ENCODE data around the gene PDE3A. TPM values are rescaled to one million over a fixed set of nuclear protein-coding genes. Genes with fewer than 3 reads are reported as not detected.

The PDE3A gene
- total and polyA plus RNA-seq, 4 donors = 1.5 to 15.8 (median 3.4) TPM

DNA sequence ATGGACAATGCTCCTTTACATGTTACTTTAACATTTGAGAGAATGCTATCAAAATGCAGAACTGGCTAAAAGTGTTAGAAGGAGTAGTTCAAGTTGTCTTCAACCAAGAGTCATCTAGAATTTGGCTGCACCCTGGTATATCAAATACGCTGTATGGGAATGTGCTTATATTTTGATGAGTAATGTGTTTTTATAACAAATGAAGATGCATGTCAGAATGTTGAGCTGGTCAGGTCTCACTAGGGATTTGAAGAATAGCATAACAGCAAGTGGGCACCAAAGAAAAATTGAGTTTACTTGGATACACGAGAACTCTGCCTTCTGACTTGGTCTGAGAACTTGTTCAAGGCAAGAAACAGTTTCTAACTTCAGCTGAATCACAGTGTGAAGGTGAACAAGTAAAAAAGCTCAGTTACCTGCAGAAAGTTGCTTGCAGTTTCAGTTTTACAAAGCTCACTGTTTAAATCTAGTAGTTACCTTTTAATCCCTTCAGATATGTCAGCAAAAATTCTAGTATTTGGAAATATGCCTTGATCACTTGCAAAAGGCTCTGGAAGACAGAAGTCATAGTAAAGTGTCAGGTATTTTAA, 82.3 kb downstream of the PDE3A start:
- no peaks in the 10 kb centered on the region for H3K36me3 ChIP-seq (ENCODE audit: control insufficient read depth in 4 of 4, insufficient read depth in 4 of 4, low read length in 4 of 4)
- DNase-seq = no peak
- H3K27ac ChIP-seq (ENCODE audit: low read depth in 1 of 2, low read length in 1 of 2) = peak overlapping the region in 1 of 2 donors; percentile 38
- H3K27me3 ChIP-seq (ENCODE audit: control insufficient read depth in 3 of 3, insufficient read depth in 3 of 3, low read length in 2 of 3) = no peaks in the 10 kb centered on the region
- H3K9me3 ChIP-seq (ENCODE audit: control insufficient read depth in 4 of 4, insufficient read depth in 3 of 4, low read length in 3 of 4) = no peaks in the 10 kb centered on the region
- peaks cover 0 to 25% (median 5%) of the 10 kb centered on the region in 5 donors for H3K4me1 ChIP-seq (ENCODE audit: control insufficient read depth in 5 of 5, insufficient read depth in 5 of 5, low read length in 5 of 5)
- ATAC-seq (ENCODE audit: insufficient read depth, low FRiP score) = no peak
- no peak overlapping the region for H3K9ac ChIP-seq (ENCODE audit: insufficient read depth in 1 of 2, low read length in 2 of 2)
- 79 to 97% methylated on average over 2 of the region's 2 CpGs for WGBS, 2 donors
- TF ChIP-seq, protein P1, sequence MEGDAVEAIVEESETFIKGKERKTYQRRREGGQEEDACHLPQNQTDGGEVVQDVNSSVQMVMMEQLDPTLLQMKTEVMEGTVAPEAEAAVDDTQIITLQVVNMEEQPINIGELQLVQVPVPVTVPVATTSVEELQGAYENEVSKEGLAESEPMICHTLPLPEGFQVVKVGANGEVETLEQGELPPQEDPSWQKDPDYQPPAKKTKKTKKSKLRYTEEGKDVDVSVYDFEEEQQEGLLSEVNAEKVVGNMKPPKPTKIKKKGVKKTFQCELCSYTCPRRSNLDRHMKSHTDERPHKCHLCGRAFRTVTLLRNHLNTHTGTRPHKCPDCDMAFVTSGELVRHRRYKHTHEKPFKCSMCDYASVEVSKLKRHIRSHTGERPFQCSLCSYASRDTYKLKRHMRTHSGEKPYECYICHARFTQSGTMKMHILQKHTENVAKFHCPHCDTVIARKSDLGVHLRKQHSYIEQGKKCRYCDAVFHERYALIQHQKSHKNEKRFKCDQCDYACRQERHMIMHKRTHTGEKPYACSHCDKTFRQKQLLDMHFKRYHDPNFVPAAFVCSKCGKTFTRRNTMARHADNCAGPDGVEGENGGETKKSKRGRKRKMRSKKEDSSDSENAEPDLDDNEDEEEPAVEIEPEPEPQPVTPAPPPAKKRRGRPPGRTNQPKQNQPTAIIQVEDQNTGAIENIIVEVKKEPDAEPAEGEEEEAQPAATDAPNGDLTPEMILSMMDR (IDR thresholded peaks at IDR 0.05; ENCODE audit: control extremely low read depth, extremely low read depth) = no peak
- H3K4me3 ChIP-seq = no peak overlapping the region

DNA sequence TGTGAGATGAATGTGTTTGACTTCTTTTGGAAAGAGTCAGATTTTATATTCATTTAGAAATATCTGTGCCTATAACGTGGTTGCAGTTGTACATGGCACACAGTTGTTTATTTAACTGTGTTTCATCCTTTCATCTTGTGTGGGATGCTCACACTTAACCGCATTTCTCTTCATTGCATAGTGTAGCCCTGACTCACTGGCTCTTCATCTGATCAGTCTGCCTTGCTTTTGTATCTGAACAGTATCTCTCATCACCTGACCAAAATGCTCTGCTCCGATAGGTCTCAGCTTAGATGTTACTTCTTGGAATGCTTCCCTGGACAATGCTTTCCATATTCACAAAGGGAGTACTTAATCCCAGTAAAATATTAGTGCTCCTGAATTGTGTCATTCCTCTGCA, 83.4 kb downstream of the PDE3A start:
- no peaks in the 10 kb centered on the region for H3K27me3 ChIP-seq (ENCODE audit: control insufficient read depth in 3 of 3, insufficient read depth in 3 of 3, low read length in 2 of 3)
- 87 to 88% methylated on average over 3 of the region's 3 CpGs for WGBS, 2 donors
- no peak for DNase-seq
- H3K9ac ChIP-seq (ENCODE audit: insufficient read depth in 1 of 2, low read length in 2 of 2) = no peak overlapping the region
- ATAC-seq (ENCODE audit: insufficient read depth, low FRiP score) = no peak
- peaks cover 0 to 25% (median 8%) of the 10 kb centered on the region in 5 donors for H3K4me1 ChIP-seq (ENCODE audit: control insufficient read depth in 5 of 5, insufficient read depth in 5 of 5, low read length in 5 of 5)
- H3K36me3 ChIP-seq (ENCODE audit: control insufficient read depth in 4 of 4, insufficient read depth in 4 of 4, low read length in 4 of 4) = no peaks in the 10 kb centered on the region
- H3K27ac ChIP-seq (ENCODE audit: low read depth in 1 of 2, low read length in 1 of 2) = no peak overlapping the region
- H3K4me3 ChIP-seq = no peak overlapping the region
- H3K9me3 ChIP-seq (ENCODE audit: control insufficient read depth in 4 of 4, insufficient read depth in 3 of 4, low read length in 3 of 4) = no peaks in the 10 kb centered on the region
- TF ChIP-seq, protein P1 (IDR thresholded peaks at IDR 0.05; ENCODE audit: control extremely low read depth, extremely low read depth) = no peak

DNA sequence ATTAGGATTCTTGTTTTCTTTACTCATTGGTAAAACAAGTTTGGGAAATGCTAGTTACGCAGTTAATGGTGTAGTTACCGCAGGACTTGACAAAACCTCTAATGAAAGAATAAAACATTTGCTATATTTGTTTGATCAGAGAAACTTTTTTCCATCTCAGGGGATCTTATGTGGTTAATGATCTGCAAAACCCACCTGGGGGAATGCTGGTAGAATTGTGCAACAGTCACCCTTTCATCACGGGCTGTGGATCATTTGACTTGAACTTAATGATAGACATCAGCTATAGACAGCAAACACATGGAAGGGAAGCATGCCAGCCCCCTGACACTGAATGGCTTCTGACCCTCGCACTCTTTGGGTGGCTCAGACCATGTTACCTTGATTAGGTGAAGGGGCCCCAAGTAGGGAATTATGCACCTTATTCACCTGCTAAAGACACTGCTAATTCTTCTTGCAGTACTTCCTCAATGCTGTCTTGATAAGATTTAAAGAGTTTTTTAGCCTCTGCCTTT, 84.2 kb downstream of the PDE3A start:
- peaks cover 0 to 25% (median 8%) of the 10 kb centered on the region in 5 donors for H3K4me1 ChIP-seq (ENCODE audit: control insufficient read depth in 5 of 5, insufficient read depth in 5 of 5, low read length in 5 of 5)
- H3K36me3 ChIP-seq (ENCODE audit: control insufficient read depth in 4 of 4, insufficient read depth in 4 of 4, low read length in 4 of 4) = no peaks in the 10 kb centered on the region
- ATAC-seq (ENCODE audit: insufficient read depth, low FRiP score) = no peak
- H3K4me3 ChIP-seq = no peak overlapping the region
- no peaks in the 10 kb centered on the region for H3K9me3 ChIP-seq (ENCODE audit: control insufficient read depth in 4 of 4, insufficient read depth in 3 of 4, low read length in 3 of 4)
- WGBS, 2 donors = 85 to 86% methylated on average over 4 of the region's 4 CpGs
- H3K27ac ChIP-seq (ENCODE audit: low read depth in 1 of 2, low read length in 1 of 2) = peak overlapping the region in 1 of 2 donors; percentile 70
- TF ChIP-seq, protein P1 (IDR thresholded peaks at IDR 0.05; ENCODE audit: control extremely low read depth, extremely low read depth) = no peak
- no peak for DNase-seq
- no peaks in the 10 kb centered on the region for H3K27me3 ChIP-seq (ENCODE audit: control insufficient read depth in 3 of 3, insufficient read depth in 3 of 3, low read length in 2 of 3)
- no peak overlapping the region for H3K9ac ChIP-seq (ENCODE audit: insufficient read depth in 1 of 2, low read length in 2 of 2)

Data from lung (tissue), 12 donors.